ENCODE measurements around the gene PDE7B. TPM values are rescaled to one million over a fixed set of nuclear protein-coding genes. Genes with fewer than 3 reads are reported as not detected.

Gene PDE7B
- total RNA-seq, 1 experiment from 2014 or later, result not detected

DNA sequence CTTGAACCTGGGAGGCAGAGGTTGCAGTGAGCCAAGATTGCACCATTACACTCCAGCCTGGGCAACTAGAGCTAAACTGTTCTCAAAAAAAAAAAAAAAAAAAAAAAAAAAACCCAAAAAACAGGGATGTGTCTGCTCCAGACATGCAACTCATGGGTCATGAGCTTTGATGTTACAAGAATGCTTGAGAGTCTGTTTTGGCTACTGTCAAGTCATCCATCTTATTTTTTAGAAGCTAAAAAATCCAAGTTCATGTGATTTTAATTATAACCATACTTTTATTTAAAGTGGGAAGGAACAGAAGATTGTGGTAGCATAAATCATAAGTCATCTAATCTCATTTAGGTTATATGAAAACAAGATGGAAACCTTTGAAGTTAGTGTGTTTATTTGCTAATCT lies 120.6 kb downstream of the PDE7B start (continued):
- TF ChIP-seq USF2 (CRISPR knock-in tag; IDR thresholded peaks at IDR 0.05), result no peak
- TF ChIP-seq, protein P1, sequence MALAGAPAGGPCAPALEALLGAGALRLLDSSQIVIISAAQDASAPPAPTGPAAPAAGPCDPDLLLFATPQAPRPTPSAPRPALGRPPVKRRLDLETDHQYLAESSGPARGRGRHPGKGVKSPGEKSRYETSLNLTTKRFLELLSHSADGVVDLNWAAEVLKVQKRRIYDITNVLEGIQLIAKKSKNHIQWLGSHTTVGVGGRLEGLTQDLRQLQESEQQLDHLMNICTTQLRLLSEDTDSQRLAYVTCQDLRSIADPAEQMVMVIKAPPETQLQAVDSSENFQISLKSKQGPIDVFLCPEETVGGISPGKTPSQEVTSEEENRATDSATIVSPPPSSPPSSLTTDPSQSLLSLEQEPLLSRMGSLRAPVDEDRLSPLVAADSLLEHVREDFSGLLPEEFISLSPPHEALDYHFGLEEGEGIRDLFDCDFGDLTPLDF (CRISPR knock-in tag; IDR thresholded peaks at IDR 0.05), result no peak

GRCh38 chr6:135972586-135972985 lies 121.1 kb downstream of the PDE7B start:
- ChIA-PET POLR2A (no interaction called here), CTCF (no interaction called here)
- TF ChIP-seq ZNF138 (CRISPR knock-in tag; conservative IDR thresholded peaks at IDR 0.05), result no peak
- no peak for TF ChIP-seq IRF2 (CRISPR knock-in tag; IDR thresholded peaks at IDR 0.05; ENCODE audit: borderline replicate concordance, low read depth)
- TF ChIP-seq NR1H2 (CRISPR knock-in tag; IDR thresholded peaks at IDR 0.05), result no peak
- no peak for TF ChIP-seq MYBL2 (CRISPR knock-in tag; IDR thresholded peaks at IDR 0.05)
- TF ChIP-seq ZNF512 (CRISPR knock-in tag; IDR thresholded peaks at IDR 0.05; ENCODE audit: borderline replicate concordance), result no peak
- no peak for TF ChIP-seq RELA (CRISPR knock-in tag; IDR thresholded peaks at IDR 0.05; ENCODE audit: borderline replicate concordance)
- no peak for TF ChIP-seq RORB (CRISPR knock-in tag; IDR thresholded peaks at IDR 0.05)
- no peak for TF ChIP-seq NR2C2 (CRISPR knock-in tag; IDR thresholded peaks at IDR 0.05)
- no peak for TF ChIP-seq PRRX2 (CRISPR knock-in tag; IDR thresholded peaks at IDR 0.05)
- TF ChIP-seq FOXP4 (CRISPR knock-in tag; IDR thresholded peaks at IDR 0.05), result no peak
- no peak for TF ChIP-seq NFATC4 (CRISPR knock-in tag; IDR thresholded peaks at IDR 0.05)
- TF ChIP-seq ZNF232 (CRISPR knock-in tag; IDR thresholded peaks at IDR 0.05), result no peak
- no peak for TF ChIP-seq ZNF317 (CRISPR knock-in tag; IDR thresholded peaks at IDR 0.05; ENCODE audit: borderline replicate concordance, low read depth)
- H3K36me3 Mint-ChIP-seq, result no peaks in the 10 kb centered on the region
- no peaks in the 10 kb centered on the region for H3K4me1 Mint-ChIP-seq
- H3K9me3 Mint-ChIP-seq, result peaks cover 7% of the 10 kb centered on the region; the same call in 1 of the 2 replicates
- H3K27ac Mint-ChIP-seq, result no peak overlapping the region
- ATAC-seq (no peak), DNase-seq (ENCODE audit: low spot score) (no peak)
- H3K27me3 Mint-ChIP-seq (ENCODE audit: low read depth), result no peaks in the 10 kb centered on the region
- H3K4me3 Mint-ChIP-seq, result no peak overlapping the region

DNA sequence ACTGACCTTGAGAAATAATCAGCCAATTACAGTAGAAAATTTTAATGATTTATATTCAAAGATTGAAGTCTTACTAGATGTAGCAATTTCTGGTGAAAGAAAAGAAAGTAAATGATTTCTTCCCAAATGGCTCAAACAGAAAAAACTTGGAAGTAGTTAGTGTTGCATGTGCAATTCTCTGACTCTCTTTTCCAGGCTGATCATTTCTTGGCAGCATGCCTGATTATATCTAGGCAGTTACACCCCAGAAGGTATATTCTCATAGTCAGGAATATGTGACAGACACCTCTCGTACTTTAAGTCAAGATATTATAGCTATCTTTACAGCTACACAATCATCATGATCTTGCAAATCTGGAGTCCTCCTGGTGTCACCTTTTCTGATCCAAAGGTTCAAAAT lies 122.9 kb downstream of the PDE7B start:
- Mint-ChIP-seq H3K36me3 (no peaks in the 10 kb centered on the region), H3K4me1 (no peaks in the 10 kb centered on the region), H3K27me3 (ENCODE audit: low read depth) (no peaks in the 10 kb centered on the region), H3K27ac (no peak overlapping the region), H3K4me3 (no peak overlapping the region), H3K9me3 (peaks cover 7% of the 10 kb centered on the region; the same call in 1 of the 2 replicates)
- CTCF ChIA-PET, result interaction anchor here (1.0 kb wide), 1 partner anchor 16 kb away, joined by 5 read pairs; no protein-coding TSS in a partner anchor
- ATAC-seq, result no peak
- POLR2A ChIA-PET, result no interaction called here
- DNase-seq (ENCODE audit: low spot score), result no peak
- TF ChIP-seq ZNF671 (CRISPR knock-in tag; IDR thresholded peaks at IDR 0.05), result no peak
- TF ChIP-seq SMAD4 (CRISPR knock-in tag; IDR thresholded peaks at IDR 0.05), result no peak
- TF ChIP-seq ZNF232 (CRISPR knock-in tag; IDR thresholded peaks at IDR 0.05), result no peak
- TF ChIP-seq ZNF121 (CRISPR knock-in tag; IDR thresholded peaks at IDR 0.05), result no peak
- TF ChIP-seq CREM (CRISPR knock-in tag; IDR thresholded peaks at IDR 0.05), result no peak
- TF ChIP-seq, protein P2, sequence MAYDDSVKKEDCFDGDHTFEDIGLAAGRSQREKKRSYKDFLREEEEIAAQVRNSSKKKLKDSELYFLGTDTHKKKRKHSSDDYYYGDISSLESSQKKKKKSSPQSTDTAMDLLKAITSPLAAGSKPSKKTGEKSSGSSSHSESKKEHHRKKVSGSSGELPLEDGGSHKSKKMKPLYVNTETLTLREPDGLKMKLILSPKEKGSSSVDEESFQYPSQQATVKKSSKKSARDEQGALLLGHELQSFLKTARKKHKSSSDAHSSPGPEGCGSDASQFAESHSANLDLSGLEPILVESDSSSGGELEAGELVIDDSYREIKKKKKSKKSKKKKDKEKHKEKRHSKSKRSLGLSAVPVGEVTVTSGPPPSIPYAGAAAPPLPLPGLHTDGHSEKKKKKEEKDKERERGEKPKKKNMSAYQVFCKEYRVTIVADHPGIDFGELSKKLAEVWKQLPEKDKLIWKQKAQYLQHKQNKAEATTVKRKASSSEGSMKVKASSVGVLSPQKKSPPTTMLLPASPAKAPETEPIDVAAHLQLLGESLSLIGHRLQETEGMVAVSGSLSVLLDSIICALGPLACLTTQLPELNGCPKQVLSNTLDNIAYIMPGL (CRISPR knock-in tag; IDR thresholded peaks at IDR 0.05), result no peak
- TF ChIP-seq, protein P3, sequence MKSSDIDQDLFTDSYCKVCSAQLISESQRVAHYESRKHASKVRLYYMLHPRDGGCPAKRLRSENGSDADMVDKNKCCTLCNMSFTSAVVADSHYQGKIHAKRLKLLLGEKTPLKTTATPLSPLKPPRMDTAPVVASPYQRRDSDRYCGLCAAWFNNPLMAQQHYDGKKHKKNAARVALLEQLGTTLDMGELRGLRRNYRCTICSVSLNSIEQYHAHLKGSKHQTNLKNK (CRISPR knock-in tag; IDR thresholded peaks at IDR 0.05), result no peak
- TF ChIP-seq, protein P4, sequence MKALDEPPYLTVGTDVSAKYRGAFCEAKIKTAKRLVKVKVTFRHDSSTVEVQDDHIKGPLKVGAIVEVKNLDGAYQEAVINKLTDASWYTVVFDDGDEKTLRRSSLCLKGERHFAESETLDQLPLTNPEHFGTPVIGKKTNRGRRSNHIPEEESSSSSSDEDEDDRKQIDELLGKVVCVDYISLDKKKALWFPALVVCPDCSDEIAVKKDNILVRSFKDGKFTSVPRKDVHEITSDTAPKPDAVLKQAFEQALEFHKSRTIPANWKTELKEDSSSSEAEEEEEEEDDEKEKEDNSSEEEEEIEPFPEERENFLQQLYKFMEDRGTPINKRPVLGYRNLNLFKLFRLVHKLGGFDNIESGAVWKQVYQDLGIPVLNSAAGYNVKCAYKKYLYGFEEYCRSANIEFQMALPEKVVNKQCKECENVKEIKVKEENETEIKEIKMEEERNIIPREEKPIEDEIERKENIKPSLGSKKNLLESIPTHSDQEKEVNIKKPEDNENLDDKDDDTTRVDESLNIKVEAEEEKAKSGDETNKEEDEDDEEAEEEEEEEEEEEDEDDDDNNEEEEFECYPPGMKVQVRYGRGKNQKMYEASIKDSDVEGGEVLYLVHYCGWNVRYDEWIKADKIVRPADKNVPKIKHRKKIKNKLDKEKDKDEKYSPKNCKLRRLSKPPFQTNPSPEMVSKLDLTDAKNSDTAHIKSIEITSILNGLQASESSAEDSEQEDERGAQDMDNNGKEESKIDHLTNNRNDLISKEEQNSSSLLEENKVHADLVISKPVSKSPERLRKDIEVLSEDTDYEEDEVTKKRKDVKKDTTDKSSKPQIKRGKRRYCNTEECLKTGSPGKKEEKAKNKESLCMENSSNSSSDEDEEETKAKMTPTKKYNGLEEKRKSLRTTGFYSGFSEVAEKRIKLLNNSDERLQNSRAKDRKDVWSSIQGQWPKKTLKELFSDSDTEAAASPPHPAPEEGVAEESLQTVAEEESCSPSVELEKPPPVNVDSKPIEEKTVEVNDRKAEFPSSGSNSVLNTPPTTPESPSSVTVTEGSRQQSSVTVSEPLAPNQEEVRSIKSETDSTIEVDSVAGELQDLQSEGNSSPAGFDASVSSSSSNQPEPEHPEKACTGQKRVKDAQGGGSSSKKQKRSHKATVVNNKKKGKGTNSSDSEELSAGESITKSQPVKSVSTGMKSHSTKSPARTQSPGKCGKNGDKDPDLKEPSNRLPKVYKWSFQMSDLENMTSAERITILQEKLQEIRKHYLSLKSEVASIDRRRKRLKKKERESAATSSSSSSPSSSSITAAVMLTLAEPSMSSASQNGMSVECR (CRISPR knock-in tag; IDR thresholded peaks at IDR 0.05; ENCODE audit: borderline replicate concordance), result no peak
- TF ChIP-seq GRHL2 (CRISPR knock-in tag; IDR thresholded peaks at IDR 0.05; ENCODE audit: insufficient replicate concordance, severe bottlenecking), result no peak

Measured in WTC11 (cell line).